HG03575 (cell line): ENCODE measurements around the gene SNX20.

Experiments
- ATAC-seq: cut with Tn5 transposase; IDR thresholded peaks from one replicate; pipeline ENCODE4 v1.9.1; 2021; ENCODE audit not compliant: unreplicated experiment, insufficient number of reproducible peaks, low FRiP score; ENCODE audit errors: extremely low read depth

SNX20 gene

GRCh38 chr16:50681021-50681885 is at the start of gene SNX20:
TSS of gene SNX20 (minus strand) at chr16:50681312. CDS start at chr16:50677526, 3,786 bp downstream.
- no peak for ATAC-seq

GRCh38 chr16:50724306-50724705 is 43.2 kb upstream of the SNX20 start:
- no peak for ATAC-seq

GRCh38 chr16:50722960-50723359 is 41.8 kb upstream of the SNX20 start:
- ATAC-seq, result no peak

- ATAC-seq, result no peak
Measured at GRCh38 chr16:50722405-50722737, 41.3 kb upstream of the SNX20 start.

- no peak for ATAC-seq
Measured at GRCh38 chr16:50721549-50722404, 40.7 kb upstream of the SNX20 start.

GRCh38 chr16:50719401-50720337 is 38.6 kb upstream of the SNX20 start:
- ATAC-seq, result no peak

- ATAC-seq, result no peak
Measured at GRCh38 chr16:50718761-50719400, 37.8 kb upstream of the SNX20 start.

GRCh38 chr16:50718061-50718760 is 37.1 kb upstream of the SNX20 start:
- ATAC-seq, result no peak

- ATAC-seq, result no peak
Measured at GRCh38 chr16:50717494-50717893, 36.4 kb upstream of the SNX20 start.

GRCh38 chr16:50717091-50717490 is 36.0 kb upstream of the SNX20 start:
- no peak for ATAC-seq

- ATAC-seq, result no peak
Measured at GRCh38 chr16:50712956-50713355, 31.8 kb upstream of the SNX20 start.

- ATAC-seq, result no peak
Measured at GRCh38 chr16:50712560-50712898, 31.4 kb upstream of the SNX20 start.

- ATAC-seq, result no peak
Measured at GRCh38 chr16:50711862-50712559, 30.9 kb upstream of the SNX20 start.

GRCh38 chr16:50711040-50711439 is 29.9 kb upstream of the SNX20 start:
- ATAC-seq, result no peak

GRCh38 chr16:50709980-50710379 is 28.9 kb upstream of the SNX20 start:
- ATAC-seq, result no peak

GRCh38 chr16:50709061-50709684 is 28.1 kb upstream of the SNX20 start:
- no peak for ATAC-seq

GRCh38 chr16:50708373-50709060 is 27.4 kb upstream of the SNX20 start:
- ATAC-seq, result no peak
